Measurements from ENCODE around the gene GLIS1.

DNA sequence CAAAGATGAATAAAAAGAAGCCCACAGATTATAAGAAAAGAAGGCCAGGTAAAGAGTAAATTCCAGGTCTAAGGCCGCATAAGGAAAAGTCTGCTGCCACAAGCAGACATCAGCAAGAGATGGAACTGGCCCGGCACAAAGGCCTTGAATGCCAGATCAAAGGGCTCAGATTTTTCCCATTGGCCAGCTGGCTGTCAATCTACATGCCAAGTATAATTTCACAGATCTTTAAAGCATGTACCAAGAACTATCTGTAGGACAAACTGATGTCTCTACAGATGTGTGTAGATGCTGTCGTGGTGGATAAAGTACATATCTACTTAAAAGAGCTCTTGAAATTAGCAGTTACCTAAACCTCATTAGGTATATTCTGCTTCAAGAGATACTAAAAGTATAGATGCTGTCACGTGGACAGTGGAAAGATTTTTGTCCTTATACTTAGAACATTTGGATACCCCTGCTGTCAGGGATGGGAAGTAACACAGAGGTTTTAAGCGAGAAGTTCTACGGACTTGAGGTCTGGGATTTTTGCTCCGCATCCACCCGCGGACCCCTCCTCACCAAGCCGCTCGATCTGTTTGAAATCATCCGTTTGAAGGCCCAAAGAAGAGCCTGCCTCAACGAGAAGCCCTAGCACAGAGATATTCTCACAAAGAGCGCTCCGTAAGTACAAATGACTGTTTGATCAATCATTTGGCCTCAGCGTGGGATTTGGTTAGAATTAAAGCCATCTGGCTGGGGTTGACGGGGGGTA, 10.1 kb downstream of the GLIS1 start:
- TF ChIP-seq, protein P1, sequence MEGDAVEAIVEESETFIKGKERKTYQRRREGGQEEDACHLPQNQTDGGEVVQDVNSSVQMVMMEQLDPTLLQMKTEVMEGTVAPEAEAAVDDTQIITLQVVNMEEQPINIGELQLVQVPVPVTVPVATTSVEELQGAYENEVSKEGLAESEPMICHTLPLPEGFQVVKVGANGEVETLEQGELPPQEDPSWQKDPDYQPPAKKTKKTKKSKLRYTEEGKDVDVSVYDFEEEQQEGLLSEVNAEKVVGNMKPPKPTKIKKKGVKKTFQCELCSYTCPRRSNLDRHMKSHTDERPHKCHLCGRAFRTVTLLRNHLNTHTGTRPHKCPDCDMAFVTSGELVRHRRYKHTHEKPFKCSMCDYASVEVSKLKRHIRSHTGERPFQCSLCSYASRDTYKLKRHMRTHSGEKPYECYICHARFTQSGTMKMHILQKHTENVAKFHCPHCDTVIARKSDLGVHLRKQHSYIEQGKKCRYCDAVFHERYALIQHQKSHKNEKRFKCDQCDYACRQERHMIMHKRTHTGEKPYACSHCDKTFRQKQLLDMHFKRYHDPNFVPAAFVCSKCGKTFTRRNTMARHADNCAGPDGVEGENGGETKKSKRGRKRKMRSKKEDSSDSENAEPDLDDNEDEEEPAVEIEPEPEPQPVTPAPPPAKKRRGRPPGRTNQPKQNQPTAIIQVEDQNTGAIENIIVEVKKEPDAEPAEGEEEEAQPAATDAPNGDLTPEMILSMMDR (IDR thresholded peaks at IDR 0.05; ENCODE audit: poor library complexity): no peak
- TF ChIP-seq EZH2phosphoT487 (IDR thresholded peaks at IDR 0.05; ENCODE audit: low read depth, severe bottlenecking, unreplicated experiment) (no peak), EZH2 (IDR thresholded peaks at IDR 0.05; ENCODE audit: borderline replicate concordance) (no peak)
